Measurements from ENCODE around the gene PTBP3. TPM values are rescaled to one million over a fixed set of nuclear protein-coding genes. Genes with fewer than 3 reads are reported as not detected.

PTBP3 gene
- polyA plus RNA-seq, 1 of the 3 experiments (the other 2 are of a cell fraction) = 6.1 TPM

DNA sequence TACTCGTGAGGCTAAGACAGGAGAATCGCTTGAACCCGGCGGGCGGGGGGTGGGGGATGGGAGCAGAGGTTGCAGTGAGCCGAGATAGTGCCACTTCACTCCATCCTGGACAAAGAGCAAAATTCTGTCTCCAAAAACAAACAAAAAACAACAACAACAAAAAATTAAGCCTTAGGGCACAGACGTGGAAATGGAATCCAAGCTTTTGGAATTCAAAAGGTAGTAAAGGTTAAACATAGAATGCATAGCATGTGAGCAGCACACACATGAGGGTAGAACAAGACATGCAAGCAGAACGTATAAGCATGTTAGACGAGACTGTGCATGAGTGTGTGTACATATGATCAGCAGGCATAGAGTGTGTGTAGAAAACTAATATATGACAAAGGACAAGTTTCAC is 68.0 kb downstream of the PTBP3 start:
- H3K27ac ChIP-seq (ENCODE audit: low read depth in 2 of 2, low read length in 1 of 2) = no peak overlapping the region
- TF ChIP-seq RAD21 (IDR thresholded peaks at IDR 0.05; ENCODE audit: low read length) (no peak), FOSL2 (IDR thresholded peaks at IDR 0.05; ENCODE audit: borderline replicate concordance, low read depth) (no peak), JUND (IDR thresholded peaks at IDR 0.05) (no peak), GABPA (IDR thresholded peaks at IDR 0.05; ENCODE audit: low read depth) (no peak)
- TF ChIP-seq, protein P1, sequence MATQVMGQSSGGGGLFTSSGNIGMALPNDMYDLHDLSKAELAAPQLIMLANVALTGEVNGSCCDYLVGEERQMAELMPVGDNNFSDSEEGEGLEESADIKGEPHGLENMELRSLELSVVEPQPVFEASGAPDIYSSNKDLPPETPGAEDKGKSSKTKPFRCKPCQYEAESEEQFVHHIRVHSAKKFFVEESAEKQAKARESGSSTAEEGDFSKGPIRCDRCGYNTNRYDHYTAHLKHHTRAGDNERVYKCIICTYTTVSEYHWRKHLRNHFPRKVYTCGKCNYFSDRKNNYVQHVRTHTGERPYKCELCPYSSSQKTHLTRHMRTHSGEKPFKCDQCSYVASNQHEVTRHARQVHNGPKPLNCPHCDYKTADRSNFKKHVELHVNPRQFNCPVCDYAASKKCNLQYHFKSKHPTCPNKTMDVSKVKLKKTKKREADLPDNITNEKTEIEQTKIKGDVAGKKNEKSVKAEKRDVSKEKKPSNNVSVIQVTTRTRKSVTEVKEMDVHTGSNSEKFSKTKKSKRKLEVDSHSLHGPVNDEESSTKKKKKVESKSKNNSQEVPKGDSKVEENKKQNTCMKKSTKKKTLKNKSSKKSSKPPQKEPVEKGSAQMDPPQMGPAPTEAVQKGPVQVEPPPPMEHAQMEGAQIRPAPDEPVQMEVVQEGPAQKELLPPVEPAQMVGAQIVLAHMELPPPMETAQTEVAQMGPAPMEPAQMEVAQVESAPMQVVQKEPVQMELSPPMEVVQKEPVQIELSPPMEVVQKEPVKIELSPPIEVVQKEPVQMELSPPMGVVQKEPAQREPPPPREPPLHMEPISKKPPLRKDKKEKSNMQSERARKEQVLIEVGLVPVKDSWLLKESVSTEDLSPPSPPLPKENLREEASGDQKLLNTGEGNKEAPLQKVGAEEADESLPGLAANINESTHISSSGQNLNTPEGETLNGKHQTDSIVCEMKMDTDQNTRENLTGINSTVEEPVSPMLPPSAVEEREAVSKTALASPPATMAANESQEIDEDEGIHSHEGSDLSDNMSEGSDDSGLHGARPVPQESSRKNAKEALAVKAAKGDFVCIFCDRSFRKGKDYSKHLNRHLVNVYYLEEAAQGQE (IDR thresholded peaks at IDR 0.05; ENCODE audit: low read depth, low read length) = no peak
- H3K36me3 ChIP-seq (replicated peaks in 1 of 2; ENCODE audit: control insufficient read depth in 1 of 2, insufficient read depth in 2 of 2, low read length in 1 of 2) = peaks cover 25 to 57% of the 10 kb centered on the region in 2 experiments
- no peak overlapping the region for H2AFZ ChIP-seq (ENCODE audit: low read depth)
- peaks cover 49% of the 10 kb centered on the region for H3K79me2 ChIP-seq (ENCODE audit: insufficient read depth)
- ChIA-PET POLR2A (no interaction called here), CTCF (no interaction called here)
- no peak overlapping the region for H3K4me2 ChIP-seq
- DNase-seq = no peak
- H3F3A ChIP-seq (replicated peaks; ENCODE audit: insufficient read depth) = peaks cover 3% of the 10 kb centered on the region
- no peaks in the 10 kb centered on the region for H3K9me2 ChIP-seq
- 96% methylated on average over 9 of the region's 9 CpGs for WGBS (ENCODE audit: low lambda C conversion rate)
- no peaks in the 10 kb centered on the region for H3K9me3 ChIP-seq
- H3K27me3 ChIP-seq (ENCODE audit: insufficient read depth) = no peaks in the 10 kb centered on the region
- no peaks in the 10 kb centered on the region for H3K4me1 ChIP-seq (ENCODE audit: control insufficient read depth in 1 of 2, insufficient read depth in 2 of 2, low read depth in 1 of 2, low read length in 1 of 2)
- H4K20me1 ChIP-seq (ENCODE audit: insufficient read depth) = no peaks in the 10 kb centered on the region
- H3K4me3 ChIP-seq (ENCODE audit: low read depth in 2 of 2, low read length in 1 of 2) = no peak overlapping the region
- no peak overlapping the region for H3K9ac ChIP-seq

DNA sequence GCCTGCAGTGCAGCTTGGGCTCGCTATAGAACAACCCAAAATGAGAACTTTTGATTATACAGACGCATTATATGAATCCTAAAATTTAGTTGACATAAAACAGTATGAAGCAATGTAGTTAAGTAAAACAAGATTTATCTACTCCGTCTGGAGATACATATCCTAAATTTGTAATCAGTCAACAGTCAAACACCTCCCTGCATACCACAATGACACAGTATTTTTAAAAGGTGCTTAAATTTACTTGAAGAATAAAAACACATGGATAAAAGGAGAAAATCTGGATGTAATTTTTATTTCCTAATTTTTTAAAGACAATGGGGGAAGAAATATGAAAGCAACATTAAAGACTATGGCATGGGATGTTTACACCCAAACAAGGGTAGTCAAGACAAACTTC is 70.8 kb downstream of the PTBP3 start:
- Histone ChIP-seq H3K4me1 (ENCODE audit: control insufficient read depth in 1 of 2, insufficient read depth in 2 of 2, low read depth in 1 of 2, low read length in 1 of 2) (no peaks in the 10 kb centered on the region), H3K79me2 (ENCODE audit: insufficient read depth) (peaks cover 44% of the 10 kb centered on the region; the same call in 1 of the 2 replicates), H3K27me3 (ENCODE audit: insufficient read depth) (no peaks in the 10 kb centered on the region), H3F3A (replicated peaks; ENCODE audit: insufficient read depth) (peaks cover 3% of the 10 kb centered on the region), H3K9me2 (no peaks in the 10 kb centered on the region), H3K4me2 (no peak overlapping the region), H3K9me3 (no peaks in the 10 kb centered on the region), H3K9ac (no peak overlapping the region), H3K4me3 (ENCODE audit: low read depth in 2 of 2, low read length in 1 of 2) (no peak overlapping the region), H3K27ac (ENCODE audit: low read depth in 2 of 2, low read length in 1 of 2) (no peak overlapping the region), H2AFZ (ENCODE audit: low read depth) (no peak overlapping the region), H4K20me1 (ENCODE audit: insufficient read depth) (no peaks in the 10 kb centered on the region), H3K36me3 (replicated peaks in 1 of 2; ENCODE audit: control insufficient read depth in 1 of 2, insufficient read depth in 2 of 2, low read length in 1 of 2) (peaks cover 26 to 51% of the 10 kb centered on the region in 2 experiments)
- ChIA-PET POLR2A (no interaction called here), CTCF (interaction anchor here (0.6 to 1.3 kb wide), 3 partner anchors 28 to 245 kb away, joined by 3 to 4 read pairs (median 3); no protein-coding TSS in a partner anchor)
- WGBS (ENCODE audit: low lambda C conversion rate) = 97% methylated on average over 3 of the region's 3 CpGs
- TF ChIP-seq MEF2A (IDR thresholded peaks at IDR 0.05; ENCODE audit: borderline replicate concordance, low read depth) (no peak), YY1 (IDR thresholded peaks at IDR 0.05; ENCODE audit: low read depth) (no peak), RFX5 (IDR thresholded peaks at IDR 0.05; ENCODE audit: low read length) (no peak), MXI1 (IDR thresholded peaks at IDR 0.05; ENCODE audit: low read depth, low read length) (no peak), EZH2phosphoT487 (IDR thresholded peaks at IDR 0.05; ENCODE audit: borderline replicate concordance, low read depth) (no peak), SMC3 (IDR thresholded peaks at IDR 0.05; ENCODE audit: low read depth, low read length) (no peak), TAF1 (IDR thresholded peaks at IDR 0.05; ENCODE audit: borderline replicate concordance, low read depth, low read length) (no peak), FOXM1 (IDR thresholded peaks at IDR 0.05; ENCODE audit: low read depth) (no peak), TCF12 (IDR thresholded peaks at IDR 0.05) (no peak), ELF1 (IDR thresholded peaks at IDR 0.05) (no peak), POLR2AphosphoS5 (IDR thresholded peaks at IDR 0.05; ENCODE audit: low read depth, low read length) (no peak), GATA2 (CRISPR knock-in tag; IDR thresholded peaks at IDR 0.05) (no peak)
- TF ChIP-seq, protein P2, sequence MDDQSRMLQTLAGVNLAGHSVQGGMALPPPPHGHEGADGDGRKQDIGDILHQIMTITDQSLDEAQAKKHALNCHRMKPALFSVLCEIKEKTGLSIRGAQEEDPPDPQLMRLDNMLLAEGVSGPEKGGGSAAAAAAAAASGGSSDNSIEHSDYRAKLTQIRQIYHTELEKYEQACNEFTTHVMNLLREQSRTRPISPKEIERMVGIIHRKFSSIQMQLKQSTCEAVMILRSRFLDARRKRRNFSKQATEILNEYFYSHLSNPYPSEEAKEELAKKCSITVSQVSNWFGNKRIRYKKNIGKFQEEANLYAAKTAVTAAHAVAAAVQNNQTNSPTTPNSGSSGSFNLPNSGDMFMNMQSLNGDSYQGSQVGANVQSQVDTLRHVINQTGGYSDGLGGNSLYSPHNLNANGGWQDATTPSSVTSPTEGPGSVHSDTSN (IDR thresholded peaks at IDR 0.05) = no peak
- TF ChIP-seq, protein P3, sequence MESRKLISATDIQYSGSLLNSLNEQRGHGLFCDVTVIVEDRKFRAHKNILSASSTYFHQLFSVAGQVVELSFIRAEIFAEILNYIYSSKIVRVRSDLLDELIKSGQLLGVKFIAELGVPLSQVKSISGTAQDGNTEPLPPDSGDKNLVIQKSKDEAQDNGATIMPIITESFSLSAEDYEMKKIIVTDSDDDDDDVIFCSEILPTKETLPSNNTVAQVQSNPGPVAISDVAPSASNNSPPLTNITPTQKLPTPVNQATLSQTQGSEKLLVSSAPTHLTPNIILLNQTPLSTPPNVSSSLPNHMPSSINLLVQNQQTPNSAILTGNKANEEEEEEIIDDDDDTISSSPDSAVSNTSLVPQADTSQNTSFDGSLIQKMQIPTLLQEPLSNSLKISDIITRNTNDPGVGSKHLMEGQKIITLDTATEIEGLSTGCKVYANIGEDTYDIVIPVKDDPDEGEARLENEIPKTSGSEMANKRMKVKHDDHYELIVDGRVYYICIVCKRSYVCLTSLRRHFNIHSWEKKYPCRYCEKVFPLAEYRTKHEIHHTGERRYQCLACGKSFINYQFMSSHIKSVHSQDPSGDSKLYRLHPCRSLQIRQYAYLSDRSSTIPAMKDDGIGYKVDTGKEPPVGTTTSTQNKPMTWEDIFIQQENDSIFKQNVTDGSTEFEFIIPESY (IDR thresholded peaks at IDR 0.05; ENCODE audit: borderline replicate concordance, low read depth) = no peak
- TF ChIP-seq, protein P4, sequence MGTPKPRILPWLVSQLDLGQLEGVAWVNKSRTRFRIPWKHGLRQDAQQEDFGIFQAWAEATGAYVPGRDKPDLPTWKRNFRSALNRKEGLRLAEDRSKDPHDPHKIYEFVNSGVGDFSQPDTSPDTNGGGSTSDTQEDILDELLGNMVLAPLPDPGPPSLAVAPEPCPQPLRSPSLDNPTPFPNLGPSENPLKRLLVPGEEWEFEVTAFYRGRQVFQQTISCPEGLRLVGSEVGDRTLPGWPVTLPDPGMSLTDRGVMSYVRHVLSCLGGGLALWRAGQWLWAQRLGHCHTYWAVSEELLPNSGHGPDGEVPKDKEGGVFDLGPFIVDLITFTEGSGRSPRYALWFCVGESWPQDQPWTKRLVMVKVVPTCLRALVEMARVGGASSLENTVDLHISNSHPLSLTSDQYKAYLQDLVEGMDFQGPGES (IDR thresholded peaks at IDR 0.05; ENCODE audit: low read depth, low read length) = no peak
- DNase-seq = no peak
